GM18517 (cell line): ENCODE data around the gene ESYT2.
"Not testable (repeated sequence)": the region's sequence is repeated elsewhere in the genome, so short reads cannot be mapped to it uniquely, and the experiment has no call there.

Experiments used
- ATAC-seq: cut with Tn5 transposase; IDR thresholded peaks from one replicate; pipeline ENCODE4 v1.9.1; 2021; ENCODE audit warnings: mild to moderate bottlenecking, moderate library complexity; ENCODE audit not compliant: unreplicated experiment

ESYT2 gene

DNA sequence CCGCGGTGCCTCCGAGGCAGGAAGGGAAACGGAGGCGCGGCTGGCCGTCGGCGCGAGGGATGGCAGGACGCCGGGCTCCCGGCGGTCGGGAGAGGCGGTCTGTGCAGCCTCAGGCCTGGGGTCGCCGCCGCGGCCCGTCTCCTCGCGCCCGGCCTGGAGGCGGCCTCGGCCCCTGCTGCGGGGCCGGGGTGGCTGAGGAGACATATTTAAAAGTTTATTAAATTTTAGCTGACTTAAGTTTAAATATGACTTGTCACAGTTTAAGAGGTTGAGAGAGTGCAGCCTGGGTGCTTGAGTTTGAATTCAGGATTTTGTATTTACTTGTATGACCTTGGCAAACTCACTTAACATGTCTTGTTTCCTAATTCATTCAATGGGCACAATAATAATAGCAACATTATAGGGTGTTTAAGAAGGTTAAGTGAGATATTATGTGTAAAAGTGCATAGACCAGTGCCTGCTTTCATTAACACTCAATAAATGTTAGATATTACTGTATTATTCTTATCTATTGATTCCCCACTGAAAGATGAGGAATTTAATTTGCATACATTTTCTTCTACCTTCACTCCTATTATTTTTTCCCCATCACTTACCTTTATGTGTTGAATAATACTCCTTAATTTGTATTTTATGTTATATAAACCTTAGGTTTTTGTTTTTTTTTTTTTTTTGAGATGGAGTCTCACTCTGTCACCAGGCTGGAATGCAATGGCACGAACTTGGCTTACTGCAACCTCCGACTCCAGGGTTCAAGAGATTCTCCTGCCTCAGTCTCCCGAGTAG is 27.8 kb upstream of the ESYT2 start:
- peak; percentile 33 for ATAC-seq

DNA sequence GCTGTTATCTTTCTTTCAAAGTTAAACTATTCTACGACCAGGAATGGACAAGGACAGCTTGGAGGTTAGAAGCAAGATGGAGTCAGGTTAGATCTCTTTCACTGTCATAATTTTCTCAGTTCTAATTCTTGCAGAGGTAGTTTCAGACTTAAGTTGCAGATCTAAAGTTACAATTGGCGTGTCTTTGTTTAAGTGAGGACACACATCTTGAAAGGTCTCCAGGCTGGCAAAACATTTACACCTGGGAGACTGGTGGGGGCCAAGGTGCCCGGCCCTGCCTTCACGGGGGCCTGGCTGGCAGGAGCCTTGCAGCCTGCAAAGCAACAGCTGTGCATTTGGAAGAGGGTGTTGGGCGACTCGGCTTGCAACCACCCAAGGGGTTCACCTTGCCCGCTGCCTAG is 25.4 kb upstream of the ESYT2 start:
- ATAC-seq = no peak

- no peak for ATAC-seq
Observed at GRCh38 chr7:158850545-158851102, 21.3 kb upstream of the ESYT2 start.

DNA sequence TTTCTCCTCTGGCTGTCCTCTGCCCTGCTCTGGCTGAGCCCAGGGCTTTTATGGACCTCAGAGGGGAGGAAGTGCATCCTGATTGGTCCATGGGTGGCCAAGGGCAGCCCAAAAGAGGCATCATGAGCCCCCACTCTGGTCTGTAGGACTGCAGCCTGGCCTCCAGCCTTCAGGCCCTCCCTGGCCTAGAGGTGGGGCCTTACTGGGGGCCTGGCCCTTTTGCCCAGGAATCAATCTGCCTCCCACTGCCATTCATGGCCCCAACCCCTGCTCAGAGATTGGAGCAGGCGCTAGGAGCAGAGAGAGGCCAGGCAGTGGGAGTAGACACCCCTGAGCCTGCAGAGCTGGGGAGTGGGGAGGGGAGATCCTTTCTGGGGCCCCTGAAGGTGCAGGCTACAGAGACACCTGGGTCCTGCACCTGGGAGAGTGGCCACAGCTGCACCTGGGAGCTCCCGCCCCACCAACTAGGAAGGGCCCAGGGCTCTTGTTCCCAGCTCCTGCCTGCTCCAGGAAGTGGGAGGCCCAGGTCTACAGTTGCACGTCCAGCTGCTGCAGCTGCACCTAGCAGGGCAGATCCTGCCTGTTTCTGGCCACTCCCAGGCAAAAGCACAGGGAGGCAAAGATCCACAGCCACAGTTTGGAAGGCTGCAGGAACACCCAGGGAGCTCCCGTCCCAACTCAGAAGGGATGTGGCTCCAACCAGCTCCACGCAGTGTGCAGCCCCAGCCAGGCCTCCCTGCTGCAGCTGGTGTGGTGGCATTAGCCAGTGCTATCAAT is 20.6 kb upstream of the ESYT2 start:
- no peak for ATAC-seq

DNA sequence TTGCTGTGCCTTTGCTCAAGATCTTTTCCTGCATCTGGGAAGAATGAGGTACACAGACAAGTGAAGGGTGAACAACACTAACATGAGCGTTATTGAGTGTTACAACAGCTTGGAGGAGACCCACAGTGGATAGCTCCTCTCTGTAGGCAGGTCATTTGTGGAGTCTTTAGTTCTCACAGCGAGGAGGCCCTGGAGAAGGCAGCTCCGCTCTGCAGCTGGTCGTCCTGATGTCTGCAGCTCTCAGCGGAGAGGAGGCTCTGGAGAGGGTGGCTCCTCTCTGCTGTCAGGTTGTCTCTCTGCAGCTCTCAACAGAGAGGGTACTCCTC is 20.1 kb upstream of the ESYT2 start:
- ATAC-seq = no peak

GRCh38 chr7:158847451-158847866 is 18.1 kb upstream of the ESYT2 start:
- no peak for ATAC-seq

- ATAC-seq = no peak
Observed at GRCh38 chr7:158846304-158846703, 17.0 kb upstream of the ESYT2 start.

DNA sequence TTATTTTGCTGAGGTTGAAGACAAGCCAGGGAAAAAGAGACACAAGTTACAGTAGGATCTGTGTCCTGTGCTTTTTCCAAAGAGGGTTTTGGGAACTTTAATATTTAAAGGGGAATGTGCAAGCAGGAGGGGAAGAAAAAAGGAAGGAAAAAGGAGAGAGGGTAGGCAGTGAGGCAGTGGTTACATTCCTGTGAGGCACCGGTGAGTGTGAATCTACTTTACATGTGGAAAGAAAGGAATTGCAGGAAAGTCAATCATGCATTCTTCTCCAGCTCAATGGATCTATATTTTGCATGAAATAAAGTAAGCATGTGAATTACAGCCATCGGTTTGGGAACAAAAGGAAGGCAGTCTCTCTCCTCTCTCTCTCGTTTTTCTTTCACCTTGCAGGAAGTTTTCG is 14.5 kb upstream of the ESYT2 start:
- ATAC-seq = no peak

GRCh38 chr7:158842486-158842885 is 13.2 kb upstream of the ESYT2 start:
- ATAC-seq = no peak

DNA sequence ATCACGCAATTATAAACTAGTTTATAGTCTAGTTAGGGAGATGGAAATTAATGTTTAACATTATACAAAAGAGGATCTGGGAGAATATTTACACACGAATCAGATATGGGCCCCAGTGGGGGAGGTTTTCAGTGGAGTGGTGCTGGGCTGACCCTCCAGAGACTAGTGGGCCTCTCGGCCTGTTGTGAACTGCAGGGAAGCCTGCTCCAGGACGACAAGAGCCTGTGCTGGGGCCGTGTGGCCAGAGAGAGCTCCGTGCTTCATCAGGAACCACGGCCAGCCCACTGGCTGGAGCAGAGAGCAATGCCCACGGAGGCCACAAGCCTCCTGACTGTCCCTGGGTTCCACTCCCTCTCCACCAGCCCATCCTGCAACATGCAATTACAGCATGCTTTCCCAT is 11.3 kb upstream of the ESYT2 start:
- ATAC-seq = no peak

DNA sequence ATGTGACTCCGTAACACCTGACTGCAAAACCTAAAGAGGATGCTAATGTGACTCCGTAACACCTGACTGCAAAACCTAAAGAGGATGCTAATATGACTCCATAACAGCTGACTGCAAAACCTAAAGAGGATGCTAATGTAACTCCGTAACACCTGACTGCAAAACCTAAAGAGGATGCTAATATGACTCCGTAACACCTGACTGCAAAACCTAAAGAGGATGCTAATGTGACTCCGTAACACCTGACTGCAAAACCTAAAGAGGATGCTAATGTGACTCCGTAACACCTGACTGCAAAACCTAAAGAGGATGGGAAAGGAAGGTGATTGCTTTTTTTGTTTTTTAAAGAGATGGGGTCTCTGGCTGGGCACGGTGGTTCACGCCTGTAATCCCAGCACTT is 9.9 kb upstream of the ESYT2 start:
- ATAC-seq = not testable (repeated sequence)

DNA sequence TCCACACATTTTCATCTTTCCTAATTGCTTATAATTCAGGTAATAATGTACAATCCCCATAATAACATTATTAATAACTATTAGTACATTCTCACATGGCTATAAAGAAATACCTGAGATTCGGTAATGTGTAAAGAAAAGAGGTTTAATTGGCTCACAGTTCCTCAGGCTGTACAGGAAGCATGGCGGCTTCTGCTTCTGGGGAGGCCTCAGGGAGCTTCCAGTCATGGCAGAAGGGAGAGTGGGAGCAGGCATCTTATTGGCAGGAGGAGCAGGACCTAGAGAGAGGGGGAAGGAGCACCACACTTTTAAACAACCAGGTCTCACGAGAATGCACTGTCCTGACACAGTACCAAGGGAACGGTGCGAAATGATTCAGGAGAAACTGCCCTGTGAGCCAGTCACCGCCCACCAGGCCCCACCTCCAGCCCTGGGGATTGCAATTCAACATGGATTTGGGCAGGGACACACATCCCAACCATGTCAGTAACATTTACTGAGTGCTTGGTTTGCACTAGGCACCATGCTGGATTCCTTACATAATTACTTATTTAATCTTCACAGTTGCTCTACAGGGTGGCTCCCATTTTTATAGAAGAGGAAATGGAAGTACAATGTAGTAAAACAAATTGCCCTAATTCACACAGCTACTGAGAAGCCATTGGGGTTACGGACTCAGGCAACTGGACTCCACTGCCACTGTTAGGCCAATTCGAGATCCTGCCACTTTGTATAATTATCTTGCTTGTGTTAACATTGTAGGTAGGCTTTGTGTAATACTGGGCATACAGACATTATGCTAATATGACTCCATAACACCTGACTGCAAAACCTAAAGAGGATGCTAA is 8.7 kb upstream of the ESYT2 start:
- no peak for ATAC-seq

DNA sequence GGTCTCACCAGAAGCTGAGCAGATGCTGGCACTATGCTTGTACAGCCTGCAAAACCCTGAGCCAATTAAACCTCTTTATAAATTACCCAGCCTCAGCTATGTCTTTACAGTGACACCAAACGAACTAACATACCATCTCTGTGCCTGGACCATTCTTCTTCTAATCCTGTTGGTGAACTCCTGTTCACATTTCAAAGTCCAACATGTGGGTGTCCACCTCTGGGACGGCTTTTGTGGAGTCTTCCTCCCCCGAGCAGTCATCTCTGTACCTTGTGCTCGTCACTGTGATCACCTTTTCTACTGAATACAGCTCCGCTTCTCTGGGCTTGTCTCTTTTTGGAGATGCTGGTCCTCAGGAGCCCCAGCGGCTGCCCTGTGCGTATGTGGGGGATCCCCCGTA is 7.4 kb upstream of the ESYT2 start:
- ATAC-seq = no peak

DNA sequence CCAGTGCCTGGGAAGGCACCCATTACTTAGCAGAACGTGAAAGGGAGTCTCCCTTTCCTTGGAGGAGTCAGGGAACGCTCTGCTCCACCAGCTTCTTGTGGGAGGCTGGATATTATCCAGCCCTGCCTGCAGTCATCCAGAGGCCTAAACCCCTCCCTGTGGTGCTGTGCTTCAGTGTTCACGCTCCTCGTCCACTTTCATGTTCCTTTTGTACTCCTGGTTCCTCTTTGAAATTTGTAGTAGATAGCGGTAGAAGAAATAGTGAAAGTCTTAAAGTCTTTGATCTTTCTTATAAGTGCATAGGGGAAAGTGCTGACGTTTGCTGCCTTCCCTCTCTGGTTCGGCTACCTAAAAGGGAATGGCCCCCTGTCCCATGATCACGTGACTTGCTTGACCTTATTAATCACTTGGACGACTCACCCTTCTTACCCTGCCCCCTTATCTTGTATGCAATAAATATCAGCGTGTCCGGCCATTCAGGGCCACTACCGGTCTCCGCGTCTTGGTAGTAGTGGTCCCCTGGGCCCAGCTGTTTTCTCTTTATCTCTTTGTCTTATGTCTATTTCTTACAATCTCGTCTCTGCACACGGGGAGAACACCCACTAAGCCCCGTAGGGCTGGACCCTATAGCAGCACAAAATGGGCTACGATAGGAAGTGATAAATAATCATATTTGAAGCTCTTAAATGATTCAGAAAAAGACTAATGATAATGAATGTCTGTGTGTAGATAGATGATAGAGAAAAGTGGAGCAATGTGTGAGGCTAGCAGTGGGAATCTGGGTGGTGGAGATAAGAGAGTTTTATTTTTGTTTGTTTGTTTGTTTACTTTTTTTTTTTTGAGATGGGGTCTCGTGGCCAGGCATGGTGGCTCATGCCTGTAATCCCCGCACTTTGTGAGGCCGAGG is 5.8 kb upstream of the ESYT2 start:
- no peak for ATAC-seq

DNA sequence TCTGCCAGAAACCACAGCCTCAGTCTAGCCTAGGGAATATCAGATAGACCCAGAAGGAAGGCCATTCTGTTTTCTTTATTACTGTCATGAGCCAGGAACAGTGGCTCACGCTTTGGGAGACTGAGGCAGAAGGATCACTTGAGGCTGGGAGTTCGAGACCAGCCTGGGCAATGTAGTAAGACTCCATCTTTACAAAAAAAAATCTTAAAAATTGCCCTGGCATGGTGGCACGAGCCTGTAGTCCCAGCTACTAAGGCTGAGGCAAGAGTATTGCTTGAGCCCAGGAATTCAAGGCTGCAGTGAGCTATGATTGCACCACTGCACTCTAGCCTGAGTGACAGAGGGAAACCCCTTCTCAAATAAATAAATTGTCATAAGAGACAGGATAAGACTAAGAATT is 3.7 kb upstream of the ESYT2 start:
- ATAC-seq = no peak

DNA sequence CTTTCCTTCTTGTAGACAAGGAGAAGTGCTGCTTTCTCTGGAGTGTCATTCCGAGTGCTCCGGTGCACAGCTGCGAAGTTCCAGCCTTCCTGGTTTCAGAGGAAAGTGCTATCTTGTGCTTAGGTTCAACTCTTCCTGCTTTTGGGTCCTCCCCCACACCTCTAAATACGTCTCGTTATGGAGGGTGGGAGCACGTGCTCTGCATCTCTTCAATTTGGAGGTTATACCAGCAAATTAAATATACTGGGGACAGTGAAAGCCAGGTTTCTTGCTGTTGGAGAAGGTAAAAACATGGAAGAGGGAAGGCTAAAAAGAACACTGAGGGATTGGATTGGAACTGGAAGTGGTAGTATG is 2.4 kb upstream of the ESYT2 start:
- ATAC-seq = no peak

DNA sequence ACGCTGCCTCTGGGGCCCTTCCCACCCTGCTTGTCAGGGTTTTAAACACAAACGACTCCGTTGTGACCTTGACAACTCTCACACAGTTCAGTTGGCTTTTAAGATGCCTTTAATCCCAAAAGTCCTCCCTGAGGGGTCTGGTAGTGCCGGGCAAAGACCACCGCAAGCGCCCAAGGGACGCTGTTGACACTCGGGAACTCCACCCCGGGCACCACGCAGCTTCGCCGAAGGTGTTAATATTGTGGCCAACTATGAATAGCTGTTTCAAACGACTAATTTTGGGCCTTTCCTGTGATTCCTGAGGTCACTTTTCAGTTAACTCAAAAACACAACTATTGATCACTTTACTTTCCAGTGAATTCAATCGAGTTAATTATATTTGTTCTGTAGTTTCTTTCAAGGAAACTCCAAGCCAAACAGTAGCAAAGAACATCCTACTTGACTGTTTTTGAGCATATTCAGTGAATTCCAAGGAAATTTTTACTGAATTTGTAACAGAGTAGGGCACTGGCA is 958 bp upstream of the ESYT2 start:
- ATAC-seq = no peak

- peak; percentile 42 for ATAC-seq
Observed at GRCh38 chr7:158829021-158829341, 328 bp downstream of the ESYT2 start.

GRCh38 chr7:158828133-158829020 is 932 bp downstream of the ESYT2 start:
- ATAC-seq = no peak
